NCI-H2107 treated with DMSO at 0.1 percent for 48 hours (cell line): ENCODE results near the gene NASP.

ENCODE experiments used
- DNase-seq: peaks from one replicate; lab custom pipeline; 2025; ENCODE audit not compliant: unreplicated experiment; lab: John Stamatoyannopoulos, UW

The NASP gene

GRCh38 chr1:45619149-45619921, 35.5 kb downstream of the NASP start:
- DNase-seq: no peak

- DNase-seq: no peak
These were observed 37.0 kb downstream of the NASP start for GRCh38 chr1:45620588-45621500.

DNA sequence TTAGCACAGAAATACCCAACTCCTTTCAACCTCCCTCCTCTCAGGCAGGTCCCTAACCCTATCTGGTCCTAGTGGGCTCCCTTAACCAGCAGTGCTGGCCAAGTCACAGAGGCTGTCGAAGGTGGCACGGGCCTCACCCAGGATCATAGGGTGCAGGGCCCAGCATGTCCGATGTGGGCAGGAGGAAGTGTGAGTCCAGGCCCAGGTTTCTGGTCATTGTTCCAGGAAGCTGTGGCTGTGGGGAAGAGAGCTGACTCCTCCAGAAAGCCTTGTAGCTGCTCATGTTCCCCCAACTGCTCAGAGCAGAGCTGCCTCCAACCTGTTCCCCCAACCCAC, 37.6 kb downstream of the NASP start:
- DNase-seq: no peak

DNA sequence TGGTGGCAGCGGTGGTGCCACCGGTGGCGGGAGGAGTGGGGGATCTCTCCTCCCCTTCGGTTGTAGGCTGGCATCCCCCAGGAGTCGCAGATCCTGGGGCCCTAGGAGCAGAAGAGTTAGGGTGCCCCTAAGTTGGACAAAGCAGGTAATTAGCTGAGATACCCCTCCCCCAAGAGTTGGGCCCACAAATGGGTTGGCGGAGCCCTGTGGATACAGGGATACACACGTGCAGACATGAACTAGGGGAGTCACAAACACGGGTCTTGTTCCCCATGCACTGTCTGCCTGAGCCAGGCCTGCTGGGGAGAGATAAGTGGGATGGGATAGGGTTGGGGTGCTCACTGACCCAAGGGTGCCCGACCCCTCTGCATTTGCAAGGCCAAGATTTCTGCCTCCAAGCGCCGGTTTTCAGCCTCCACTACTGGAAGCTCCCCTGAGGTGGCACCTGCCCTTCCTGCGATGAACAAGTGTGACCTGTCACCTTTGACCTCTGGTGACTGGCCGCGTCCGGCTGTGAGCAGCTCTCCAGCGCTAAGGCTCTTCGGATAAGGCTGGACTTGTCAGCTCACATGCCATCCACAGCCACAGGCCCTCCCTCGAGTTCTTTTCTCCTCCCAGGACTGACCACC, 38.2 kb downstream of the NASP start:
- no peak for DNase-seq

- DNase-seq: no peak
These were observed 38.9 kb downstream of the NASP start for GRCh38 chr1:45622524-45623394.

GRCh38 chr1:45623972-45624371, 40.1 kb downstream of the NASP start, which contains the start of gene CCDC17:
TSS of gene CCDC17 (minus strand) at chr1:45624054. CDS start at chr1:45623909, 145 bp downstream.
- no peak for DNase-seq

GRCh38 chr1:45629035-45629434, 45.2 kb downstream of the NASP start:
- DNase-seq: no peak

DNA sequence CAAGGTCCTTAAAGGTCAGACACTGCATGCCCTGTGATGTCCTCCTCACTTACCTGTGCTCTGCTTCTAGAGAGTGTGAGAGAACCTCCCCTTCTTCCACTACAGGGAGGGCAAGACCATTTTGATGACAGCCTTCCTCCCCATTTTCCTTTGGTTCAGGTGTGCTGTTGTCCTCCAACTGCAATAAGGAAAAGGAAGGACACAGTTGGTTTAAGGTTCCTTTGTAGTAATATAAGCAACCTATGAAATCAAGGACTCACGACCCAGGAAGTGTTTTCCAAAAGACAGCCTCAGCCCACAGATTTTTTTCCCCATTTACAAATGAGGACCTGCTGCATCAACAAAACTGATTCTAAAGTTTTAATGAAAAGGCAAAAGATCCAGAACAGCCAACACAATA, 46.6 kb downstream of the NASP start:
- DNase-seq: no peak

- no peak for DNase-seq
These were observed 51.4 kb downstream of the NASP start for GRCh38 chr1:45635211-45635610.

- no peak for DNase-seq
These were observed 56.5 kb downstream of the NASP start for GRCh38 chr1:45640293-45640692.

GRCh38 chr1:45643321-45643720, 59.5 kb downstream of the NASP start:
- DNase-seq: no peak

DNA sequence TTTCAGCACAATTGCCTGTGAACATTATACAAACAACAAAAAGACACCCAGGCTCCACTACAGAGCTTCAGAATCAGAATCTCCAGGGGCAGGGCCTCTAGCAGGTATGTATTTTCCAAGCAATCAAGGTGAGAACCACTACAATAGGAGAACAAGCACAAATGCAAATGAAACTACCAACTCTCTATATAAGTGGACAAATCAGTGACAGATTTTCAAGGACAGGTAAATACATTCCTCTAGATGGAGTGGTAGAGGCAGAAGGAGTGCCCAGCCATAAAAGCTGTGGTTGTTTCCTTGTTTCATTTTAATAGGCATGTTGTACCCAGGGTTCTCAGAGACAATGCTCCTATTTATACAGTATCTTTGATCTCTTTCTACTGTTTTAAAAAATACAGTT, 60.1 kb downstream of the NASP start:
- DNase-seq: peak; percentile 36

GRCh38 chr1:45644661-45645060, 60.8 kb downstream of the NASP start:
- no peak for DNase-seq

DNA sequence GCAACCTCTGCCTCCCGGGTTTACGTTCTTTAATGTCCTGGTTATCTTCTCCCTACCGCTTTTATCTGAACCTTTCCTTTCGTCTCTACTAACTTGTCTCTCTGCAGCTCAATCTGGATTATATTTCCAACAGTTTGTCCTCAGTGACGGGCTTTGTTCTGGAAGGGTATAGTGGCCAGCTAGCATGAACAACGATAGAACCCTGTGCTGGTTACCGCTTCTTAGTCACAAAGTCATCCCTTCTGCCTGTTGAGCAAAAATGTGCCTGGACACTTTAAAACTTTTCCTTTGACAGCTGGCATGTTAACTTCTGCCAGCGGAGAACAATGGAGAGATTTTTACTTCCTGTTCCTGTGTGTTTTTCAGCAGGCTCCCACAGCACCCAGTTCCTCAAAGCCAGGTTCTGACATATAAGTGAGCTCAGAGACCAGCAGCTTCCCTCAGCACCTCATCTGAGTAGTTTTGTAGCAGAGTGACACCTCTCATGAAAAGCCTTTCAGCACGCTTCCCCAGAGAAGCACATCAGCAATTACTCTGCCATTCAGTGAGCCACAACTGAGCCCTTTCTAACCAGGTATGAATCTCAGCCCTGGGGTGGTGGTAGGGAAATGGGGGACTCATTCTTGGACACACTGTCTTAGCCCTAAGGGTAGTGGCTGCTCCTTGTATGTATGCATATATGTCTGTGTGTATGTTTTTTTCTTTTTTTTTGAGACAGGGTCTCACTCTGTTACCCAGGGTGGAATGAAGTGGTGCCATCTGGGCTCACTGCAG, 63.6 kb downstream of the NASP start:
- DNase-seq: no peak

DNA sequence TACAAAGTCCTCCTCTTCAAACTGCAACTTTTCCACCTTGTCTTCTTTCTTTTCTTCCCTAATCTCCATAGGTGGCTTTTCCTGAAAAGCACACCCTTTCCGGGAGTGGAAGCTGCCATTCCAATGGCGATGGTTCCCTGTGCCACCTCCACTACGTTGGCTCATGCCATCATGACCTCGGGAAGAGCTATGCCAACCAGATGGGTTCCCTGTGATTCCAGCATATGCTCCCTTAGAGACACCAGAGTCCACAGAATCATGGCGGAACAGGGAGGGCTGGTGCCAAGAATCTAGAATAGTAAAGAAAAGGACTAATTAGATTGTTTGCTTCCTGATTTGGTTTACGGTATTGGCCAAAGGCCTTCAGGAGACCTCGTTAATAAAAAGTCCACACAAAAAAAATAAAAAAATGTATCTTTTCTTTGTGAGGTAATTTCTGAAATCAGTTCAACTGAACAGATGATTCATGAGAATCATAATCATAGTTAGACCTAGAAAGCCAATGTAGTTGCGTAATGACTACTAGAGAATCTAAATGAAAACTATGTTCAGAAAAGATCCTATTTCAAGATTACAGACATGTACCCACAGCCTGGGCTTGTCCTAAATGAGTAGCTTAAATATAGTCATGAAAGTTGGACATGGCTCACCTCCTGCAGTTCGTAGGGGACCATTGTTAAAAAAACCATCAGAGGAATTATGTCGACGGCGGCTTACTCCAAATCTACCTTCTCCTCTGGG, 70.9 kb downstream of the NASP start:
- no peak for DNase-seq

GRCh38 chr1:45656573-45657226, 72.9 kb downstream of the NASP start:
- no peak for DNase-seq

- no peak for DNase-seq
These were observed 74.3 kb downstream of the NASP start for GRCh38 chr1:45658171-45658570.

- no peak for DNase-seq
These were observed 75.4 kb downstream of the NASP start for GRCh38 chr1:45659222-45659621.

GRCh38 chr1:45660336-45660735, 76.5 kb downstream of the NASP start:
- no peak for DNase-seq
